Fibroblast of skin of scalp (primary cell): ENCODE data around the gene MYRF.
A peak's percentile ranks its signal among the peaks of the same experiment; 100 is the strongest.

Experiments
- DNase-seq: peaks from one replicate; pipeline ENCODE4 v3.0.0-alpha.2; 2013

The MYRF gene

DNA sequence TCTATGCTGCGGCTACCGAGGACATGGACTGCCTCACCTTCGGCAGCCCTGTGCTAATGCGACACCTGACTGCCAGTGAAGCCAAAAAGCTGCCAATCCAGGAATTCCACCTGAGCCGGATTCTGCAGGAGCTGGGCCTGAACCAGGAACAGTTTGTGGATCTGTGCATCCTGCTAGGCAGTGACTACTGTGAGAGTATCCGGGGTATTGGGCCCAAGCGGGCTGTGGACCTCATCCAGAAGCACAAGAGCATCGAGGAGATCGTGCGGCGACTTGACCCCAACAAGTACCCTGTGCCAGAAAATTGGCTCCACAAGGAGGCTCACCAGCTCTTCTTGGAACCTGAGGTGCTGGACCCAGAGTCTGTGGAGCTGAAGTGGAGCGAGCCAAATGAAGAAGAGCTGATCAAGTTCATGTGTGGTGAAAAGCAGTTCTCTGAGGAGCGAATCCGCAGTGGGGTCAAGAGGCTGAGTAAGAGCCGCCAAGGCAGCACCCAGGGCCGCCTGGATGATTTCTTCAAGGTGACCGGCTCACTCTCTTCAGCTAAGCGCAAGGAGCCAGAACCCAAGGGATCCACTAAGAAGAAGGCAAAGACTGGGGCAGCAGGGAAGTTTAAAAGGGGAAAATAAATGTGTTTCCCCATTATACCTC is 43.6 kb downstream of the MYRF start:
- DNase-seq, result no peak

- peak; percentile 81 for DNase-seq
Observed at GRCh38 chr11:61797263-61797944, 45.0 kb downstream of the MYRF start.

DNA sequence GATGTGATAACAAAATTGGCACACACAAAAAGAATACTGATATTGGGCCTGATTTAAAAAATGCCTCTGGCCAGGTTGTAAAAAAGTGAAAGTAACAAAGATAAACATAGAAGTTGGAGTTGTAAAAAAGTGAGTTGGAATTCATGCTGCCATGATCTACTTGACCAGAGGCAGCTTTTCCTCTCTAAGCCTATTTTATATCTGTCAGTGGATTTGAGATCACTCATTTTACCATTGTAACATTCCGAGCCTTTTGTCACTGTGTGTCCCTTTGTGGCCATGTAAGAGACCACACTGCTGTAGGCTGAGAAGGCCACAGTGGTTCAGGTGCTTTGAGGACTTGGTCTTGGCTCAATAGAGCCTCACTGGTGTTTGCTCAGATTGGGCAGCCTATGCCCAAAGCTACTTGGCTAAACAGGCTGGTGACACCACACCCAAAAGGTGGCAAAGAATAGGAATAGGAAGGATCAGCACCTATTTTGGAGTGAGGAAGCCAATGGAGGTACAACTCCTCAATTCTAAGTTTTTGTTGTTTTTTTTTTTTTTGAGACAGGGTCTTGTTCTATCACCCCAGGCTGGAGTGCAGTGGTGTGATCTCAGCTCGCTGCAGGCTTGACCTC is 47.3 kb downstream of the MYRF start:
- no peak for DNase-seq

GRCh38 chr11:61800331-61801281 is 48.2 kb downstream of the MYRF start:
- no peak for DNase-seq

- no peak for DNase-seq
Observed at GRCh38 chr11:61802605-61803004, 50.2 kb downstream of the MYRF start.

GRCh38 chr11:61803889-61804647 is 51.6 kb downstream of the MYRF start:
- peak; percentile 9 for DNase-seq

DNA sequence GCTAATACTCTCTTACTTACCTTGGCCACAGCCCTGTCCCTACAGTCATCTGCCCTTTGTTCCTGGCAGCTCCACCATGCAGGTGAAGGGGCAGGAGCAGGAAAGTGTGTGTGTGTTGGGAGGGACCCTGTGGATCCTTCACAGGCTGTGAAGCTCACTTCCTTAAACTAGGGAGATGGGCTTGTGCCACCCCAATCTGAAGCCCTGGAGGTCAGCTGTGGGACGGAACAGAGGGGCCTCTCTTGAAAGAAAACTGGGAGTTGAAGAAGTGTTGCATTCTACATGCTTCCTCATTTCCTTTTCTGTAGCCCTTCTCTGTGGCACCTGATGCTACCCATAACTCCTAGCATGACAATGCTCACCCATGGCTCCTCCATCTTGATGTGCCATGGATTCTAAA is 52.7 kb downstream of the MYRF start:
- DNase-seq, result no peak

DNA sequence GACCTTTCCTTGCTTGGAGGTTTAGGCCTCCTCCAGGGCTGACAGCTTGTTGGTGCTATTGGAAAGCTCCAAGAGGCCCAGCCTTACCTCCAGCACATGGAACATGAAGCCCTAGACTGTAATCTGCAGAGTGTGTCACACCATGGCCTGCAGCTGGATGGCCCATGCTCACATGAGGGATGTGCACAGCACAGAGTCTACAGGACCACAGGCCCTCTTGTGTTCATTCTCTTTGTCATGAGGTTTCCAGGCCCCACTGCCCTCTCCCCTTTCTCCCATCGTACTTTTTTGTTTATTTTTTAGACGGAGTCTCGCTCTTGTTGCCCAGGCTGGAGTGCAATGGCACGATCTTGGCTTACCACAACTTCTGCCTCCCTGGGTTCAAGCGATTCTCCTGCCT is 54.3 kb downstream of the MYRF start:
- DNase-seq, result no peak

DNA sequence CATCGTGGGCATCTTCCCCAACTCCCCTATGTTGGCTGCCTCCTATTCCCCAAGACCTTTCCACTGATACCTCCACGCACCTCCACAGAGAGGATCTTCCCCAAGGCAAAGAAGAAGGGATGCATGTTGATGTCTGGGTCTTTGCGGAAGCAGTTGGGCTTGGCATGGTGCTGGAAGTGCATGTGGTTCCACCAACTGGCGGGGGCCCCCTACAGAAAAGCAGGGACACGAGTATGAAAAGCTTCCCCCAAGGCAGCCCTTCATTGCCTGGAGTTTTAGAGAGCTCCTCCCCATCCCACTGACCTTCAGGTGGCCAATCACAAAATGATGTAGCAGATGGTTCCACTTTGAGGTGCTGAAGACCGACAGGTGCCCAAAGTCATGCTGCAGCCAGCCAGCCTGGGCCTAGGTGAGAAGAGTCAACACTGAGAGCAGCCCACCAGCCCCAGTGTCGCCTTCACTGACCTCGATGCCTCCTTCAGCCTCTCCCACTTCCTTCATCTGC is 58.3 kb downstream of the MYRF start:
- no peak for DNase-seq

DNA sequence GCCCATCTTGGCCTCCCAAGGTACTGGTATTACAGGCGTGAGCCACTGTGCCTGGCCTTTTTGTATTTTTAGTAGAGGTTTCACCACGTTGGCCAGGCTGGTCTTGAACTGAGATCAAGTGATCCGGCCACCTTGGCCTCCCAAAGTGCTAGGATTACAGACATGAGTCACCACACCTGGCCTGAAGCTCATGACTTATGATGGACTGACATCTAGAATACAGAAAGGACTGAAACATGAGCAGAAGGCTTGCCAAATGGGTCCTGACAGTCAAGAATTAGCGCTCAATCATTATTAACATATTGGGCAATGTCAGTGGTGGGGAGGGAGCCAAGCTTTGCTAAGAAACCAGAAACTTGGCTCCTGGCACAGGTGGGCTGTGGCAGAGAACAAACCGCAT is 59.4 kb downstream of the MYRF start:
- no peak for DNase-seq

DNA sequence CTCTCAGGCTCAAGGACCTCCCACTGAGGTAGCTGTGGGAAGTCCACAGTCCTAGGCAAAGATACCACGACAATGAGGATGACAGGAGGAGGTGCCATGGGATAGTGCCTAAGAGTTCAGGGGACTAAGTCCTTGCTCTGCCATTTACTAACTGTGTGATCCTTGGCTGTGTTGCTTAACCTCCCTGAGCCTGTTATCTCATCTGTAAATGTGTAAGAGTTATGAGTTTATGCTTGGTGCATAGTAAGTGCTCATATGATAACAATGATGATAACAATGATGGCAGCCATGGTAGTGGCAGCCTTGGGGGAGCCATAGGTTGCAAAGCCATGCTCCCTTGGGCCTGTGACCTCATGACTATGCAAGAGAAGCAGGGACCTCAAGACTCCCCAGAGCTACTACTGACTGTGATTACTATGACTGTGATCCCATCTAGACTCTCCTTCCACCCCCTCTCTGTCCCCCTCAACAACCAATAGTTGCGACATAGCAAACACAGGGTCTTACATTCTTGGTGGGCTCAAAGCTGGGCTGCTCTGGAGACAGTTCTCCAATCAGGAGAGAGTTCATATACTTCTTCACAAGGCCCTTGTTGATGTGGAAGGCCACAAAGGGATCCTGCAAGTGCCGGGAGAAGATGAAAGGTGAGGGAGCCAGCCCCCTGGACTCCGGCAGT is 60.4 kb downstream of the MYRF start:
- DNase-seq, result no peak

- peak; percentile 43 for DNase-seq
Observed at GRCh38 chr11:61814247-61814957, 62.0 kb downstream of the MYRF start.

DNA sequence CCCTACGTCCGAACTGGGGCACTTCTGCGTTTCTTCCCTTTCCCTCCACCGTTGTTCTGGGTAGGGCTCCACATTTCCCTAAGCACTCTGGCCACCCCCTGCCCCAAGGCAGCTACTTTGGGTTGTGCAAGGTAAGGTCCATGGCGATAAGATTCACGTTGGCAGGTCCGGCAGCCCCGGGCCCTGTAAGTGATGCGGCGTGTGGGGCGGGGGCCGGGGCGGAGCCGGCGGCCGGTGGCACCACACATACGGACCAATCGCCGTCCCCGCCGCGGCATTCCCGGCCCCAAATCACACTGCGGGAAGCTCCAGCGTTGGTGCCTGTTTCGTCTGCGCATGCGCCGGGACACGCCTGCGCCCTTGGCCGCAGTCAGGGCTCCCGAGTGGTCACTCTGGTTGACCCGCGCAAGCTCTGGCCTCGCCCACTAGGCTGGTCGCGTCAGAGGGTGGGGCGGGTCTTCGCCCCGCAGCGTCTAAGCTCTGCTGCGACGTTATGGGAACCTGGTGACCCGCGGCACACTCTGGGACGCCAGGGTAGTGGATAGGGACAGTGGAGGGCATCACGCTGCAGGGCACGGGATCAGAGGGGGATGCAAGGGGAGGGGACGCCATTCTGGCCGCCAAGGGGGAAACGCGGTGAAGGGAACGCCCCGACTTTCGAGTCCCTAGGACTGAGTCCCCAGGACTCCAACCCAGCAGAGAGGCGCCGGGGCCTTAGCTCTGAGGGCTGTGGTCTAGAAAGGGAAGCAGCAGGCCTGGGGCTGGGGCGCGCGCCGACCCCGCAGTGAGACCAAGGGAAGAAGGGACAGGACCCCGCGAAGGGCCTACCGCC is 62.7 kb downstream of the MYRF start:
- peak; percentile 91 for DNase-seq

GRCh38 chr11:61815790-61816735 is 63.6 kb downstream of the MYRF start:
- peak; percentile 58 for DNase-seq

- DNase-seq, result peak; percentile 94
Observed at GRCh38 chr11:61816736-61817455, 64.5 kb downstream of the MYRF start, which contains the start of gene FADS1. TSS of gene FADS1 (minus strand) at chr11:61817003. CDS start at chr11:61816929, 74 bp downstream.

DNA sequence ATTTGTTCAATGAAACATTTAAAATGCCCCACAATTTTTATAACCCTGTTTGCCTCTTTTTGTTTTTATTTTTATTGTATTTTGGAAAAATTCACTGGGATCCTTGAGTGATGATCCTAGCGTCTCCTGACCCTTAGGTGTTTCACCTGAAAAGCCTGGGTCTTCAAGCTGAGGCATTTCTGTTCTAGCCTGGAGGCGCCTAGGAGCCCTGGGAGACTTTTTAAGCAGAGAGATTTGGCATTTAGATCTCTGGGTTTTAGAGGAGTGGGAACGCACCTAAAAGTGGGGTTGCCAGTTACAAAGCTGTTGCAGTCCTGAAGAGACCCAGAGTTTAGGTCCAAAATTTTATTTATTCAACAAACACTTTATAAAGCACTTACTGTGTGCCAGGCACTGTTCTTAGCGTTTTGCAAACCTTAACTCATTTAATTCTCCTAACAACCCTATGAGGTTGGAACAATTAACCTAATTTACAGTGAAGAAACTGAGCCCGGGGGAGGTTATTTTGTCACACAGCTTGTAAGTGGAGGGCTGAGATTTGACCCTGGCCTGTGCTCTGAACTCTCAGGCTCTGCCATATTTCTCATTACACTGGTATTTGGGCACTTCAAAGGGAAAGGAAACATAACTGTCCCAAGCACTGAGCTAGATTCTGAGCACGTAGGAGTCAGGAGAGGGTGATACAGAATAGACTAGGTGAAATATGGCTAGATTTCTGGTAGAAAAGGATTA is 65.2 kb downstream of the MYRF start:
- no peak for DNase-seq

DNA sequence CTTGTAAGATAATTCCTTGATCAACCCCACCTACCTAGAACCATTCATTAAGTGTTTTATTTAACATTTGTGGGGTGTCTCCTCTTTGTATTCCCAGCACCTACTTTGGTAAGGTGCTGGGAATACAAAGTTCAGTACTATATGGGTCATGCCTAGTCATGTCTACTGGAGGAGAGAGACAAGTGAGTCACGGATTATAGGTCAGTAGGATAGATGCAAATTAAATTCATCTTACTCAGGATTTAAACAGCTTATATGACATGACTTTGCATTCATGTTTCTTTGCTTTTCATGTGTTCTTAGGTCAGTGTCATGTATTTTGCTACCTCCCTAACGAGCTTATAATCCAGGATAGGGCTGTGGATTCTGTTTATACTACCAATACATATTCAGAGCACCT is 67.7 kb downstream of the MYRF start:
- DNase-seq, result peak; percentile 5
